Measurements from ENCODE around the gene CHRDL1.

CHRDL1 gene

DNA sequence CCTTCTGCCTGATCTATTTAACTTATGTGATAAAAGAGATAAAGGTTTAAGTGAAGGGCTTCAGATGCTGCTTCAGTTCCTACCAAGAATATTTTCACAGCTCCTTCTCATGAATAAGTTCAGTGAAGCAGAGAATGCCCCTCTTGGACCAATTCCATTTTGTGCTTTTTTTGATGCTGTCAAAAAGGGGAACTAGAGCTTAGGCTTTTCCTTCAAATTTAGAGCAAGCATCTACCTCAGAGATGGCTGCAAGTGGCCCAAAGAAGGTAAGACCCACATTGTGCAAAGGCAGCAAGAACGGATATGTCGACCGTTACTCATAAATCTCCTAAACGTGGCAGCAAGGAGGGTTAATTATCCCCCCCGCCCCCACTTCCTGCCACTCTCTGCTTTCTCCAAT, 4.5 kb downstream of the CHRDL1 start:
- DNase-seq (ENCODE audit: low spot score): no peak
- Histone ChIP-seq H3K4ac (ENCODE audit: low read length) (no peak overlapping the region), H2BK12ac (ENCODE audit: low read length) (no peak overlapping the region), H3K36me3 (replicated peaks in 1 of 2; ENCODE audit: control insufficient read depth in 2 of 2, insufficient read depth in 2 of 2, low read length in 2 of 2) (no peaks in the 10 kb centered on the region), H3K14ac (ENCODE audit: low read length) (no peak overlapping the region), H3K9ac (ENCODE audit: low read depth, low read length, poor library complexity) (no peak overlapping the region), H2BK120ac (ENCODE audit: low read depth, low read length) (no peak overlapping the region), H4K91ac (ENCODE audit: low read depth, low read length, poor library complexity) (no peak overlapping the region), H4K8ac (ENCODE audit: low read depth, low read length) (no peak overlapping the region), H3K9me3 (replicated peaks in 1 of 2; ENCODE audit: control insufficient read depth in 2 of 2, insufficient read depth in 1 of 2, low read depth in 1 of 2, low read length in 2 of 2) (no peaks in the 10 kb centered on the region), H2AK5ac (ENCODE audit: low read depth, low read length) (no peak overlapping the region), H3K79me1 (ENCODE audit: low read depth, low read length) (no peaks in the 10 kb centered on the region), H2BK15ac (ENCODE audit: low read length) (no peak overlapping the region), H3K4me3 (ENCODE audit: low read length in 2 of 2) (no peak overlapping the region), H2BK5ac (ENCODE audit: low read length) (no peak overlapping the region), H3K4me2 (ENCODE audit: insufficient read depth, low read length, poor library complexity, severe bottlenecking) (no peak overlapping the region), H2AFZ (ENCODE audit: low read length) (no peak overlapping the region), H3K18ac (ENCODE audit: low read length) (no peak overlapping the region), H3K27me3 (ENCODE audit: control insufficient read depth in 3 of 3, insufficient read depth in 3 of 3, low read depth in 1 of 3, low read length in 3 of 3) (peaks cover 0 to 53% (median 0%) of the 10 kb centered on the region in 3 experiments), H3K27ac (replicated peaks; ENCODE audit: low read length) (no peak overlapping the region), H3K4me1 (ENCODE audit: control insufficient read depth in 2 of 2, insufficient read depth in 1 of 2, low read depth in 1 of 2, low read length in 2 of 2) (peaks cover 0 to 10% of the 10 kb centered on the region in 2 donors), H3K23ac (ENCODE audit: low read depth, low read length, poor library complexity) (no peak overlapping the region)
- WGBS, 2 donors (ENCODE audit: extremely low coverage in 2 of 2, insufficient read length in 2 of 2, insufficient replicate concordance in 1 of 2): no CpG with 5 or more reads among the region's 5 CpGs

DNA sequence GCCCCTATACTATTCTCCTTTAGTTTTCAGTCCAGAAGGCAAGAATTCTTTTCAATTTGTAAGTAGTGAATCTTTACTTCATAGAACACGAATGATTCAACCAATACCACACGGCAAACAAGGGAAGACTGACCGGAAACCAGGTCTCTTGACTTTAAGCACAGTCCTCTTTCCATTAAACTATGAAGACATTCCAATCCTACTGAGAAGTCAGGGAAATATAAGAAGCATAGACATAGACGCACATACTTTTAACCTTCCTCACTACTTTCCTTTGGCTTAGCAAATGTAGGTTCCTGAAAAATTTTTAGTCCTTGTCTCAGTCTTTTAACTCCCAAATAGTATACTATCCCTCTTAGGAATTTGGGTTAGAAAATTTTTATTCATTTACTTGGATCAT, 9.1 kb downstream of the CHRDL1 start:
- H3K4me1 ChIP-seq (ENCODE audit: control insufficient read depth in 2 of 2, insufficient read depth in 1 of 2, low read depth in 1 of 2, low read length in 2 of 2): peaks cover 0 to 3% of the 10 kb centered on the region in 2 donors

DNA sequence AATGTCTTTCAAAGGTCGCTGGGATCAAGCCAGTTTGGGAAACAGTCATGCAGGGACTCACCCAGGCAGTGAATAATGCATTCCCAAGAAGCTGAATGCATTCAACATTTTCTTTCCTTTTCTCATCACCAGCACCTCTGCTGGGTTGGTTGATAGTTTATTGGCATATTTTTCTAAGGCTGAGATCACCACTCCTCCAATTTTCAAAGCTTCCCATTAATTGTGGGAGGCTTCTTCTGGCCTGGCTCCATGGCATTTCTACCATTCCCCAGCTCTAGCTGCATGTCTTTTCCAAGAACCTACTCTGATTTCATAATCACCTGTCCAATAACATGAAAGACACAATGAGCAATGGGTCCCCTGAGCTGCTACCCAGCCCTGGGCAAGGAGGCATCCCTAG, 35.8 kb downstream of the CHRDL1 start:
- H3K27ac ChIP-seq (replicated peaks; ENCODE audit: low read length): no peak overlapping the region
- no peak overlapping the region for H2BK15ac ChIP-seq (ENCODE audit: low read length)

More for the DNA sequence above, 9.1 kb downstream of the CHRDL1 start:
- Histone ChIP-seq H4K8ac (ENCODE audit: low read depth, low read length) (no peak overlapping the region), H3K9me3 (replicated peaks in 1 of 2; ENCODE audit: control insufficient read depth in 2 of 2, insufficient read depth in 1 of 2, low read depth in 1 of 2, low read length in 2 of 2) (no peaks in the 10 kb centered on the region), H3K27me3 (ENCODE audit: control insufficient read depth in 3 of 3, insufficient read depth in 3 of 3, low read depth in 1 of 3, low read length in 3 of 3) (peaks cover 0 to 12% (median 0%) of the 10 kb centered on the region in 3 experiments), H2BK15ac (ENCODE audit: low read length) (no peak overlapping the region), H3K27ac (replicated peaks; ENCODE audit: low read length) (no peak overlapping the region), H3K4ac (ENCODE audit: low read length) (no peak overlapping the region), H2BK12ac (ENCODE audit: low read length) (no peak overlapping the region), H2BK5ac (ENCODE audit: low read length) (no peak overlapping the region), H3K23ac (ENCODE audit: low read depth, low read length, poor library complexity) (no peak overlapping the region), H3K14ac (ENCODE audit: low read length) (no peak overlapping the region), H3K4me3 (ENCODE audit: low read length in 2 of 2) (no peak overlapping the region), H3K79me1 (ENCODE audit: low read depth, low read length) (no peaks in the 10 kb centered on the region), H2AK5ac (ENCODE audit: low read depth, low read length) (no peak overlapping the region), H2AFZ (ENCODE audit: low read length) (no peak overlapping the region), H3K18ac (ENCODE audit: low read length) (no peak overlapping the region), H2BK120ac (ENCODE audit: low read depth, low read length) (no peak overlapping the region), H4K91ac (ENCODE audit: low read depth, low read length, poor library complexity) (no peak overlapping the region), H3K4me2 (ENCODE audit: insufficient read depth, low read length, poor library complexity, severe bottlenecking) (no peak overlapping the region), H3K36me3 (replicated peaks in 1 of 2; ENCODE audit: control insufficient read depth in 2 of 2, insufficient read depth in 2 of 2, low read length in 2 of 2) (no peaks in the 10 kb centered on the region), H3K9ac (ENCODE audit: low read depth, low read length, poor library complexity) (no peak overlapping the region)
- no peak for DNase-seq (ENCODE audit: low spot score)
- no CpG with 5 or more reads among the region's 4 CpGs for WGBS, 2 donors (ENCODE audit: extremely low coverage in 2 of 2, insufficient read length in 2 of 2, insufficient replicate concordance in 1 of 2)

DNA sequence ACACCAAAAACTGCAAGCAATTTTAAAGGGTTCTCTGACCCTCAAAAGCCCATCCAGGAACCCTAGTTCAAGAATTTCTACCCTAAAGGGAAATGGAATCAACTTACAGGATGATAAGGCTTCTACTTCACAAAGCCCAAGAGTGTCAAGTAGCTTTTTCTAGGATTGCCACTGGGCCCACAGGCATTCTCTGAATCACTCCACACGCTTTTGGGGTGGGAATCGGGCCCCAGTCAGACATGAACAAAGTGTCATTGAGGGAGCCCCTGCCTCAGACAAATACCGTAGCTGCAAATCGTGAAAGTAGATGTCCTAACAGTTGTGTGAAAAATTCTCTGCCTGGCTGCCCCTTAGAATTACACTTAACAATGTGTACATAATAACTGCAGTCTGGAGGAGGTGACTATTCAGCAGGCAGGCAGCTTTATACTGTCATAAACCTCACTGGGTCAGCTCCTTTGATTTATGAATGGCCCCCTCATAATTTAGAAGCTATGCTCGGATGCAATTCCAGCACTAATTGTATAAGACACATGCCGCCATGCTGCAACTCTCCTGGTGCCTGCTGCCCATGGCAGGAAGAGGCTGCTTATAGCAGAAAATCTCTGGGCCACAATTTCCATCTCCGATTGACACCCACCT, 36.7 kb downstream of the CHRDL1 start:
- Histone ChIP-seq H3K79me1 (ENCODE audit: low read depth, low read length) (no peaks in the 10 kb centered on the region), H3K27ac (replicated peaks; ENCODE audit: low read length) (no peak overlapping the region), H3K36me3 (replicated peaks in 1 of 2; ENCODE audit: control insufficient read depth in 2 of 2, insufficient read depth in 2 of 2, low read length in 2 of 2) (no peaks in the 10 kb centered on the region), H3K27me3 (ENCODE audit: control insufficient read depth in 3 of 3, insufficient read depth in 3 of 3, low read depth in 1 of 3, low read length in 3 of 3) (no peaks in the 10 kb centered on the region), H3K14ac (ENCODE audit: low read length) (no peak overlapping the region), H3K4me1 (ENCODE audit: control insufficient read depth in 2 of 2, insufficient read depth in 1 of 2, low read depth in 1 of 2, low read length in 2 of 2) (no peaks in the 10 kb centered on the region), H3K9ac (ENCODE audit: low read depth, low read length, poor library complexity) (no peak overlapping the region), H4K8ac (ENCODE audit: low read depth, low read length) (no peak overlapping the region), H3K4ac (ENCODE audit: low read length) (no peak overlapping the region), H3K18ac (ENCODE audit: low read length) (no peak overlapping the region), H2BK120ac (ENCODE audit: low read depth, low read length) (no peak overlapping the region), H3K9me3 (replicated peaks in 1 of 2; ENCODE audit: control insufficient read depth in 2 of 2, insufficient read depth in 1 of 2, low read depth in 1 of 2, low read length in 2 of 2) (no peaks in the 10 kb centered on the region), H2BK12ac (ENCODE audit: low read length) (no peak overlapping the region), H2AK5ac (ENCODE audit: low read depth, low read length) (no peak overlapping the region), H3K23ac (ENCODE audit: low read depth, low read length, poor library complexity) (no peak overlapping the region), H2AFZ (ENCODE audit: low read length) (no peak overlapping the region), H2BK15ac (ENCODE audit: low read length) (no peak overlapping the region), H4K91ac (ENCODE audit: low read depth, low read length, poor library complexity) (no peak overlapping the region), H3K4me2 (ENCODE audit: insufficient read depth, low read length, poor library complexity, severe bottlenecking) (no peak overlapping the region), H2BK5ac (ENCODE audit: low read length) (no peak overlapping the region), H3K4me3 (ENCODE audit: low read length in 2 of 2) (no peak overlapping the region)
- no peak for DNase-seq (ENCODE audit: low spot score)
- no CpG with 5 or more reads among the region's 7 CpGs for WGBS, 2 donors (ENCODE audit: extremely low coverage in 2 of 2, insufficient read length in 2 of 2, insufficient replicate concordance in 1 of 2)

More for the DNA sequence above, 35.8 kb downstream of the CHRDL1 start:
- Histone ChIP-seq H2BK5ac (ENCODE audit: low read length) (no peak overlapping the region), H2AFZ (ENCODE audit: low read length) (no peak overlapping the region), H3K23ac (ENCODE audit: low read depth, low read length, poor library complexity) (no peak overlapping the region), H3K36me3 (replicated peaks in 1 of 2; ENCODE audit: control insufficient read depth in 2 of 2, insufficient read depth in 2 of 2, low read length in 2 of 2) (no peaks in the 10 kb centered on the region), H3K9me3 (replicated peaks in 1 of 2; ENCODE audit: control insufficient read depth in 2 of 2, insufficient read depth in 1 of 2, low read depth in 1 of 2, low read length in 2 of 2) (no peaks in the 10 kb centered on the region), H3K27me3 (ENCODE audit: control insufficient read depth in 3 of 3, insufficient read depth in 3 of 3, low read depth in 1 of 3, low read length in 3 of 3) (no peaks in the 10 kb centered on the region), H3K4me3 (ENCODE audit: low read length in 2 of 2) (no peak overlapping the region), H2AK5ac (ENCODE audit: low read depth, low read length) (no peak overlapping the region), H4K91ac (ENCODE audit: low read depth, low read length, poor library complexity) (no peak overlapping the region), H3K4me1 (ENCODE audit: control insufficient read depth in 2 of 2, insufficient read depth in 1 of 2, low read depth in 1 of 2, low read length in 2 of 2) (no peaks in the 10 kb centered on the region), H3K9ac (ENCODE audit: low read depth, low read length, poor library complexity) (no peak overlapping the region), H3K4ac (ENCODE audit: low read length) (no peak overlapping the region), H3K4me2 (ENCODE audit: insufficient read depth, low read length, poor library complexity, severe bottlenecking) (no peak overlapping the region), H3K18ac (ENCODE audit: low read length) (no peak overlapping the region), H3K79me1 (ENCODE audit: low read depth, low read length) (no peaks in the 10 kb centered on the region), H2BK120ac (ENCODE audit: low read depth, low read length) (no peak overlapping the region), H2BK12ac (ENCODE audit: low read length) (no peak overlapping the region), H4K8ac (ENCODE audit: low read depth, low read length) (no peak overlapping the region), H3K14ac (ENCODE audit: low read length) (no peak overlapping the region)
- DNase-seq (ENCODE audit: low spot score): no peak
- no CpG with 5 or more reads among the region's 1 CpG for WGBS, 2 donors (ENCODE audit: extremely low coverage in 2 of 2, insufficient read length in 2 of 2, insufficient replicate concordance in 1 of 2)
